GM11168 (cell line): ENCODE results near the gene TAS1R3.

Experiments used
- in situ Hi-C: fragments of 300-500 bp; cut with MboI; formaldehyde crosslinking; loops from one replicate; pipeline ENCODE4 v1.12.0; 2022; ENCODE audit warnings: low sequenced_read_pairs; ENCODE audit not compliant: unreplicated experiment

TAS1R3 gene

GRCh38 chr1:1294250-1294890 is 36.7 kb upstream of the TAS1R3 start:
- in situ Hi-C loops, result no loop called here

DNA sequence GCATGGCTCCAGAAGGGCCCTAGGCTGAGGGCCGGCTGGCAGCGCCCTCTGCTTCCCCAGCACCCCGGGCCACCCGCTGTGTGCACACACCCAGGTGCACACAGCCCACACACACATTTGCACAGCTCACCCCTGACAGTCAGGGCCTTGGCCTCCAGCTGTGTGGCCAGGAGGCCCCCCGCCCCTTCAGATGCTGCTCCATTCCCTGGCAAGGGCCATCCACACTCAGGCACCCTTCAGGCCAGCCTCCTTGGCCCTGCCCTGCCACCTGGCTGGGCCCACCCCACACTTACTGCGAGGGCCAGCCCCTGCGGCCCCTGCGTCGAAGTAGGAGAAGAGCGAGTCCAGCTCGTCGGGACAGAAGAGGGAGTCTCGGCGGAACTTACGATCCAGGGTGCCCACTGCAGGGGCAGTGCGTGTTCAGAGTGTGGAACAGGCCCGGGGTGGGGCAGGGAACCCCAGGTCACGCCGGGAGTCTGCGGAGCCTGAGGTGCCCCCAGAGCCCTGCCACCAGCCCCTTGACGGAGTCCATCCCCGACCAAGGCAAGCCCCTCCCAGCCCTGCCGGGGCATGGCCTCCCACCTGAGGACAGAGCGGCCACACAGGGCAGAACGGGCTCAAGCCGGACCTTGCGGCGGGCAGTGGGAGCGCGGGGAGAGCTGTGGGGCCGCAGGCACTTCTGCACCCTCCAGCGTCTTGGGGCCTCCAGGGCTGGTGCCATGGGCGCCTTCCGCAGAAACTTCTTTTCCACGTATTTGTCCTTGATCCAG is 35.7 kb upstream of the TAS1R3 start:
- in situ Hi-C loops, result no loop called here

GRCh38 chr1:1296070-1297061 is 34.7 kb upstream of the TAS1R3 start:
- in situ Hi-C loops, result no loop called here

DNA sequence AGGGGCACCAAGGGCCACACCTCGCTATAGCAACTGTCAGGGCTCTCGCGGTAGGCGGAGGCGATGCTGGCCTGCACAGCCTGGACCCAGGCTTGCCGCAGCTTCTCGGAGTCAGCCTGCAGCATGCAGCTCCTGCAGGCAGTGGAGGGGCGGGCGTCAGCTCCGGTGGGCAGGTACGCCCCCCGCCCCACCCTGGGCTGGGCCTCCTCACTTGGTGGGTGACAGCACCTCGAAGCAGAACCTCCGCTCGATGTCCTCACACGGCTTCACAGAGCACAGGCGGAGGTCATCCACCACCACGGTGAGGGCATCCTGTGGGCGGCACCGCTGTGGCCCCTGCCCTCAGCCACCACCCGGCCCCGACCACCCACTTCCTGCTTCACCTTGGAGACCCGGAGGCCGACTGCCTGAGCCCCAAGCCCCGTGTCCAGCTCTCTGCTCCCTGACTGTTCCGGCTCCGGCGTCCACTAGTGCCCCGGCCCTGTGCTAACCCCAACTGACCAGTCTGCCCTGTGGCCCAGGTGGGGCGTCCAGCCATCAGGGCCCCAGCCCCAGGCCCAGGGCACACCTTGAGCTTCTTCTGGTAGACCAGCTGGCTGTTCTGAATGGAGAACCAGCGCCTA is 33.2 kb upstream of the TAS1R3 start:
- in situ Hi-C loops, result no loop called here

GRCh38 chr1:1298861-1299685 is 32.0 kb upstream of the TAS1R3 start:
- in situ Hi-C loops, result no loop called here

DNA sequence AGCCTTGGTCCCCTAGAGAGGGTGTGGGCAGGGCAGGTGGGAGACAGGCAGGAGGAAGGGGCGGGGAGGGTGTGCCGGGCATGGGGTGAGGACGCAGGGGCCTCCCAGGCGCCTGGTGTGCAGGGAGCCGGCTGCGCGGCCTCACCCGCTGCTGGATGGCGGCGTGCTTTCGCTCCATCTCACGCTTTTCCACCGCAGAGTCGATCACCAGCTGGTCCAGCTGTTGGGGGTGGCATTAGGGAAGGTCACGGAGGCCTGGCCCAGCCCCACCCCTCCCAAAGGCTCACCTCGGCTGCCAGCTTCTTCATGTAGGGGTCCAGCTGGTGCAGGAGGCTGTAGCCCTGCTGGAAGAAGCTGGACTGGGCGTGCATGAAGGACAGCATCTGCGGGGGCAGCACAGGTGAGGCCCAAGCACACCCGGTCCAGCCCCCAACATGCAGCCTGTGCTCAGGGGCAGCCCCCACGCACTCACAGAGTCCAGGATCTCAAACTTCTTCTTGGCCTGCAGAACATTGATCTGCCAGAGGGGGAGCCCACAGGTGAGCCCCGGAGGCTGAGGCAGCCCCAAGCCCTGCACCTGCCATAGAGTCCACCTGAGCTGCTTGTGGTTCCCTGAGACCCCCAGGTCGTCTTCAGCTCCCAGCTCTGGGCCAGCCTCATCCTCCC is 31.3 kb upstream of the TAS1R3 start:
- in situ Hi-C loops, result no loop called here

DNA sequence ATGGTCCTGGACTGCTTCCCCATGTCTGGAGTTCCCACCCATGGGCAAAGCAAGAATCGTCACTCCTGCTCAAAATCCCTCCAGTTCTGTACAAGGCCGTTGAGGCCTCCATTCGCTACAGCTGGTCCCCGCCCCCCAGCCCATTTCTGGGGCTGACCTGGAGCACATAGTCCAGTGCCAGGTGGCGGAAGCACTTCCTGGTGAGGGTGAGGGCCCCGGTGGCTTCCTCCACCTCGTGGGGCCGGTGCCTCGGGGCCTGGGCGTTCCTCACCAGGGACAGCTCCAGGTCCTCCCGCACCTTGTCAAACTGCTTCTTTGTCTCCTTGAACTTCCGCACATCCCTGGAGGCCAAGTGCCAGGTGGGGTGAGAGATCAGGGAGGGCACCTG is 30.7 kb upstream of the TAS1R3 start:
- in situ Hi-C loops, result no loop called here

DNA sequence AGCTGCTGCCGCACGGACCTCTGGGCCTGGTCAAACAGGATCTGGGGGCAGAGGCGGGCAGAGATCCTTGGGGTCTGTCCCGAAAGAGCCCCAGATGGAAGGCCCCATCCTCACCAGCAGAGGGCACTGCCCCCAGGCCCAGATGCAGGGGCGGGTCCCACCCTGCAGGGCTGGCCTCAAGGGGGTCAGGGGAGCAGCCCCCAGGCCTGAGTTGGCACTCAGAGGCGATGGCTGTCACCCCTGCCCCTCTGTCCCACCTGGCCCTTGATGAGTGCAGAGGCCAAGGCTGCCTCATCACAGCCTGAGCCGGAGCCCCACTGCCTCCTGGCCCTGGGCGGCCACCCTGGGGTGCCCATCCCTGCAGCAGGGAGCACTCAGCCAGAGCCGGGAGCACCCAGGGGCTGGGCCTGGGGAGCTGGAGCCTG is 29.1 kb upstream of the TAS1R3 start:
- in situ Hi-C loops, result no loop called here

GRCh38 chr1:1302951-1303509 is 28.1 kb upstream of the TAS1R3 start:
- in situ Hi-C loops, result no loop called here

DNA sequence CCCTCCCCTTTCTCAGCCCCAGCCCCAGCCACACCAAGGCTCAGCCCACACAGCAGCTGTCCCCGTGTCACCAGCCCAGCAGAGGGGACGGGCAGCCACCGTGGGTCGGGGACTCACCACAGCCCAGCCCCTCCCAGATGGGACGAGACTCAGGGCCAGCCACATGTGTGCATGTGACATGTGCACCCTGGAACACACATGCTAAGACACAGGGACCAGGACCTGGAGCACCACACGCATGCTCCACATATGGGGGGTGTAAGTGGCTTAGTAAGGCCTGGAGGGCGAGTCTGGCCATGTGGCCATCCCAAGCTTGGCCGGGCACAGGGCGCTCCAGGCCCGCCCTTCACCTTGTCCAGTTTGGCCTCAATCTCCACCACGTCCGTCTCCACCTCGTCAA is 27.3 kb upstream of the TAS1R3 start:
- in situ Hi-C loops, result no loop called here

GRCh38 chr1:1304331-1305299 is 26.5 kb upstream of the TAS1R3 start:
- in situ Hi-C loops, result no loop called here

GRCh38 chr1:1305300-1306069 is 25.6 kb upstream of the TAS1R3 start:
- in situ Hi-C loops, result no loop called here

- in situ Hi-C loops, result no loop called here
Measured at GRCh38 chr1:1306070-1306660, 24.9 kb upstream of the TAS1R3 start.

DNA sequence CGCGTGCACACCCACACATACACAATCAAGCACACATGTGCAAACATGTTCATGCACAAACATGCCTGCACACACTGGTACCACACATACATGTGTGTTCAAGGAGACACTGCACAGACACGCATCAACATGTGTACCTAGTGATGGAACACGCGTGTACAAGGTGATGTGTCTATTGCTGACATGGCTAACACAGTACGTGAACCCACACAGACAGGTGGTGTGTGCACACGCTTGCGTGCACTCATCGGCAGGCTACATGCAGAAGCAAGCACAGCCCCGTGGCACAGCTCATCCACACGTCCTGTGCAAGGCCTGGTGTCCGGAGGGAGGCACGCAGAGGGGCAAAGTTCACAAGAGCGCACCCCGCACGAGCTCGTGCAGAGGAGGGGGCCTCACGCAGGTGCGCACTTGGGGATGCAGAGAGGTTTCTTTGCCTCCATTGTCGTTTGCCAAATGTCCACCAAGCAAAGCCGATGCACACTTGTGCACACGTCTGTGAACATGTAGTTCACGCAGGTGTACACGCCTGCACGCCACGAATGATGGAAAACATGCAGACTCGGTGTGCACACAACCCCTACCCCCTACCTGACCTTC is 24.3 kb upstream of the TAS1R3 start:
- in situ Hi-C loops, result no loop called here

DNA sequence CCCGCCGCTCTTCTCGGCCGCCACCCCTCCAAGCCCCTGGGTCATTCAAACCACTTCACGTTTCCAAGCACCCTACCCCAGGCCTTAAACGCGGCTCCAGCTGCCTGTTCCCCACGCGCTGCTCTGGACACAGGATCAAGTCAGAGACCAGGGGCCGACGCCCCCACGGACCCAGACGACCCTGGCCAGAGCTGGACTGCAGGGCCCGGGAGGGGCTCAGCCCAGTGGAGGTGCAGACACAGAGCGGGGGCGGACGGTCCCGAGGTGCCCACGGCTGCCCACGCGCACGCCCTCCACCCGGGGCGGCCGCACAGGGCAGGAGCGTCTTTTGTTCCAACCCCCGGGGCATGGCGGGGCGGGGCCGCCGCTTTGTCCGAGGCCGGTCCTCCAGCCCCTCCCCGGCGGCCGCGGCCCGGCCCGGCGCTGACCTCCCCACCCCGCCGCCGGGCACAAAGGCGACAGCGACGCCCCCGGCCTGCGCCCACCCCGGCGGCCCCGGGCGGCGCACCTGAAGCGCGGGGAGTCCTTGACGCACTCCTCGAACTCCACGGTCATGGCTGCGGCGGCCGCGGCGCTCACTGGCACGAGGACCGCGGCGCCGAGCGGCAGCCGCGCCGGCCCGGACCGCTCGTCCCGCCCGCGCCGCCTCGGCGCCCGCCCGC is 23.7 kb upstream of the TAS1R3 start:
- in situ Hi-C loops, result no loop called here
